IPS DF 6.9 (cell line): ENCODE results near the gene BNIP2.

Source experiments
- DNase-seq: peaks from one replicate; pipeline ENCODE4 v3.0.0-alpha.2; 2013; ENCODE audit warnings: low read depth, low spot score
- H3K27ac ChIP-seq: one replicate; pipeline ENCODE4 v1.5.1; 2013; ENCODE audit warnings: low read length, control low read depth
- H3K27me3 ChIP-seq: 2 replicates; pipeline ENCODE4 v1.6.1; 2013; ENCODE audit warnings: mild to moderate bottlenecking, low read length; ENCODE audit not compliant: control insufficient read depth, insufficient read depth
- H3K36me3 ChIP-seq: 2 replicates; pipeline ENCODE4 v1.6.1; 2013; ENCODE audit warnings: low read length; ENCODE audit not compliant: control insufficient read depth, insufficient read depth
- H3K4me1 ChIP-seq: 2 replicates; pipeline ENCODE4 v1.6.1; 2013; ENCODE audit warnings: low read length; ENCODE audit not compliant: control insufficient read depth, insufficient read depth
- H3K4me3 ChIP-seq: 2 replicates; pipeline ENCODE4 v1.5.1; 2013; ENCODE audit warnings: mild to moderate bottlenecking, low read length
- H3K9me3 ChIP-seq: 2 replicates; pipeline ENCODE4 v1.6.1; 2013; ENCODE audit warnings: low read length, inconsistent platforms; ENCODE audit not compliant: control insufficient read depth, insufficient read depth
- WGBS: extraction: QIAGEN DNeasy Blood & Tissue Kit; methylation state at CpG from one replicate; pipeline ENCODE4 v1.1.7; 2013; ENCODE audit warnings: mixed read lengths, missing lambda C conversion rate; ENCODE audit not compliant: insufficient read length, insufficient coverage; 5-methylcytosine and 5-hydroxymethylcytosine counted together

BNIP2 gene

DNA sequence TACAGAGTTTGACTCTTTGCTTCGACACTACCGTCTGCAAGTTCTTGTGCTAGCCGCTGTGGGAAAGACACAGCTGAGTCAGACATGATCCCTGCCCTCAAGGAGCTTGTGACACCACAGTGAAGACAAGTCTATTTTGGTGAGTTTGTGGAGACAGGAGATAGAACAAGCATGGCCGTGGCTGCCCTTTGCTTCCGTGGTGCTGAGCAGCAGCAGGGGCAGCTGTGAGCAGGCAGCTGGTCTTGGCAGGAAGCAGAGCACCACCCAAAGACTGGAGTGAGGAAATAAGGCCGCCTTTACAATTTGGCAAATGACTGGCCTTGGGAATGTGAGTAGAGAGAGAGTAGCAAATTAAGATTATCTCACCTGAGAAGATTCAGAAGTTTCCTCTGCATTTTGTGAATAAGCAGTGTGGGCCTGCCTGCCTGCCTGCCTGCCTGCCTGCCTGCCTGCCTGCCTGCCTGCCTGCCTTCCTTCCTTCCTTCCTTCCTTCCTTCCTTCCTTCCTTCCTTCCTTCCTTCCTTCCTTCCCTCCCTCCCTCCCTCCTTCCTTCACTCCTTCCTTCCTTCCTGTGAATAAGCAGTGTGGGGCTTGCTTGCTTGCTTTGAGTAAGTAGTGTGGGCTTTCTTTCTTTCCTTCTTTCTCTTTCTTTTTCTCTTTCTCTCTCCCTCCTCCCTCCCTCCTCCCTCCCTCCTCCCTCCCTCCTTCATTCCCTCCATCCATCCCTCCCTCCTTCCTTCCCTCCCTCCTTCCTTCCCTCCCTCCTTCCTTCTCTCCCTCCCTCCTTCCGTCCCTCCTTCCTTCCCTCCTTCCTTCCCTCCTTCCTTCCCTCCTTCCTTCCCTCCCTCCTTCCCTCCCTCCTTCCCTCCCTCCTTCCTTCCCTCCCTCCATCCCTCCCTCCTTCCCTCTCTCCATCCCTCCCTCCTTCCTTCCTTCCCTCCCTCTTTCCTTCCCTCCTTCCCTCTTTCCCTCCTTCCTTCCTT is 79.1 kb downstream of the BNIP2 start:
- no peak overlapping the region for H3K4me3 ChIP-seq
- no peaks in the 10 kb centered on the region for H3K4me1 ChIP-seq
- no peak for DNase-seq
- no peaks in the 10 kb centered on the region for H3K9me3 ChIP-seq
- no peaks in the 10 kb centered on the region; the same call in 1 of the 2 replicates for H3K27me3 ChIP-seq
- WGBS, result no CpG with 5 or more reads among the region's 7 CpGs
- H3K36me3 ChIP-seq, result no peaks in the 10 kb centered on the region
- no peak overlapping the region for H3K27ac ChIP-seq
